NCI-H1105 (cell line): ENCODE measurements around the gene PDZRN3.
"Not testable (repeated sequence)": the region's sequence is repeated elsewhere in the genome, so short reads cannot be mapped to it uniquely, and the experiment has no call there.

Experiments
- DNase-seq: peaks from one replicate; lab custom pipeline; 2025; lab: John Stamatoyannopoulos, UW

PDZRN3 gene

DNA sequence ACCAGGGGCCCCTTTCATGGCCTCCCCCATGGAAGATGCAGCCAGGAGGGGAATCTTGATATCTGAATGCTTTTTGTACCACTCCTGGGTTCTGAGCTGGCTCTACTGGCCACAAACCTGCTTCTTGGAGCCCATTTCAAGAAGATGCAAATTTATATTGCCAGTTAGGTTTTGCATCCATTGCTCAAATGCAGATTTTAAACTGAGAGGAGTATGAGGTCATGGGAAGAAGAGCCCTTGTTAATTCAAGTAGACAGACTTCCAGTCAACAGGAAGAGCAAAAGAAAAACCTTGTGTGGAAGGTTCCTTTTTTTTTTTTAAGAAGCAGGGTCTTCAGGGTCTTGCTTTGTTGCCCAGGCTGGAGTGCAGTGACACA lies 133.5 kb downstream of the PDZRN3 start:
- DNase-seq: no peak

GRCh38 chr3:73490453-73491286 lies 134.1 kb downstream of the PDZRN3 start:
- DNase-seq: no peak

- DNase-seq: no peak
These were observed 138.8 kb downstream of the PDZRN3 start for GRCh38 chr3:73485877-73486330.

GRCh38 chr3:73484656-73485248 lies 140.0 kb downstream of the PDZRN3 start:
- no peak for DNase-seq

DNA sequence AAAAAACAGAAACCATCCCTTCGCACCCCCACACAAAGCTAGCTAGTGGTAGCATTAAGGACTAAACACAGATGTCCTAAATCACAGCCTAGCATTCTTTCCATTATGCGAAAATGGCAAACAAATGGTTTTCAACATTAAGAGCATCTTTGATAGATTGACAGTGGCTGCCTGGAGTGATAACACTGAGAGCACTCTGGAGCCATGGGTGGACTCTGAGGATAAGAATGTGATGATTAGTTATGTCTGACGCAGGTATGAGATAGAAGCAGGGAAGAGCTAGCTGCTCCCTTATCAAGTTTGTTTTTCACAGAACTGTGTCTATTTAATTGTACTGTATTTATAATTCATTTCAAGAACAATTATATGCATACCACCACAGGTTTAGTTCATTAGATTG lies 142.9 kb downstream of the PDZRN3 start:
- DNase-seq: no peak

DNA sequence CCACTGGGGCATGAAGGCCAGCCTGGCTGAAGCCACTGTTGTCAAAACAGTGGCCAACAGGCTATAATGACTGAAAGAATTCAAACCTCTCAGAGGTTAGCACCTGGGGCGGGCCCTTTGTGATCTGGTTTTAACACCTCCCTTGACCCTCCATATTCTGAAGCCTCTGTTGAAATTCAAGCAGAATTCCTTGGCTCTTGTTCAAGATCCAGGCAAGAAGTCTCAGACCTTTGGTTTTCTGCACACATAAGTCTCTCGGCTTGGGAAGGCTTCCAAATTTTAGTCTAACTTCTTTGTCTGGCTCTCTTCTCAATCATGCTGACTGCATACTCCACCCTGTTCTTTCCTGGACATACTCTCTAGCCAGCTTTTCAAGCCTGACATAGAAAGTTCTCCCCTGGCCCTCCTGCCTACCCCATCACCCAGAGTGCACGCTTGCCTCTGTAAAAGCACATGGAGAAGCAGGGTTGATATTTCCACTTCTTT lies 144.5 kb downstream of the PDZRN3 start:
- no peak for DNase-seq

DNA sequence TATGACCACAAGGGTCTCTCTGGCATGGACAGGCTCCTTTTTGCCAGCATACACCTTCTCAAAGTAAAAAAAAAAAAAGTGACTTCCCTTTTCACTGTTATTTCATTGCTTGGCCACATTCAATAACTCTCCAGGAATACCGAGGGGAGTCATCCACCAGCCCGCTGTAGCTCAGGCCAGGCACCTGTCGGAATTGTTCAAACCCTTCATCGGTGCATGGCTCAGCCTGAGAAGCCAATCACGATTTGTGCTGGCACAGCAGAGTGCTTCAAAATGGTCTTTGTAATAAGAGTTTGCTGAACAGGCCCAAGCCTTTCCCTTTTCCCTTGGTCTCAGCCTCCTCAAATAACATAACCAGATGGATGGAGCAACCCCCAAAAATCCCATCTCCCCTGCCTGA lies 145.4 kb downstream of the PDZRN3 start:
- no peak for DNase-seq

DNA sequence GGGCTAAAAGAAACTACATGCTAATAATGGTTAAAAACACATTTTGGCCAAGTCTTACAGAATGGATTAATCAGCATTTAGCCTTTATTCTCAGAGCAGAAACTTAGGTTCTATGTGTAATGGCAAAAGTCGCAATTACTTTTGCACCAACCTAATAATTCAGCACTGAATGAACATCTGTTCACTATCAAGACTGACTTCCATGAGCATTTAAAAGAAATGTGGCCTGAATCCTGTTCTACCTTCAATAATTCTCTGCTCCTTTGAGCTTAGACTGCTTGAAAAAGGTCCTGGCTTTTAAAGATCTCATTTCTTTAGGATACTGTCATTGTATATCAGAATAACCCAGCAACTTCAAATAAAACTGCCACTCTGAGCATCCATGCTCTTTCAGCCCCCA lies 145.9 kb downstream of the PDZRN3 start:
- DNase-seq: no peak

- no peak for DNase-seq
These were observed 149.0 kb downstream of the PDZRN3 start for GRCh38 chr3:73475717-73476116.

- no peak for DNase-seq
These were observed 149.6 kb downstream of the PDZRN3 start for GRCh38 chr3:73475175-73475574.

- no peak for DNase-seq
These were observed 150.1 kb downstream of the PDZRN3 start for GRCh38 chr3:73474619-73475018.

DNA sequence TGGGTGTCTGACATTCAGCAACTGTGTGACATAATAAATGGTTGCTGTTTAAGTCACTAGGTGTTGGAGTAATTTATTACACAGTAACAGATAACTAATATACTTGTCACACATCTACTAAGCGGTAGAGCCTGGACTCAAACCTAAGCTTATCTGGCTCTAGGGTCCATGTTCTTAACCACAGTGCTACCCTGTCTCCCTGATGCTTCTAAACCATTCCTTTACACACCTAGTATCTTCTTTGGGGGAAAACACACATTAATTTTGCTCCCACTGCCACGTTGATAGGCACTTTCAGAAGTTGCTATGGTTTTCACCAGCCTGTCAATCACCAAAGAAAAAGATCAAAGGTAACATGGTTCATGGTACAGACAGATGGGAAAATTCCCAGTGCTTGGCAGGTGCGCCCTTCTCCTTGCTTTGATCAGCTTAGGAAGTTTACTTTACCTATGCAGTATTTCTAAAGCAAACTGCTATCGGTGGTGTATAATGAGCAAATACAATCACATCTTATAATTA lies 150.8 kb downstream of the PDZRN3 start:
- DNase-seq: no peak

DNA sequence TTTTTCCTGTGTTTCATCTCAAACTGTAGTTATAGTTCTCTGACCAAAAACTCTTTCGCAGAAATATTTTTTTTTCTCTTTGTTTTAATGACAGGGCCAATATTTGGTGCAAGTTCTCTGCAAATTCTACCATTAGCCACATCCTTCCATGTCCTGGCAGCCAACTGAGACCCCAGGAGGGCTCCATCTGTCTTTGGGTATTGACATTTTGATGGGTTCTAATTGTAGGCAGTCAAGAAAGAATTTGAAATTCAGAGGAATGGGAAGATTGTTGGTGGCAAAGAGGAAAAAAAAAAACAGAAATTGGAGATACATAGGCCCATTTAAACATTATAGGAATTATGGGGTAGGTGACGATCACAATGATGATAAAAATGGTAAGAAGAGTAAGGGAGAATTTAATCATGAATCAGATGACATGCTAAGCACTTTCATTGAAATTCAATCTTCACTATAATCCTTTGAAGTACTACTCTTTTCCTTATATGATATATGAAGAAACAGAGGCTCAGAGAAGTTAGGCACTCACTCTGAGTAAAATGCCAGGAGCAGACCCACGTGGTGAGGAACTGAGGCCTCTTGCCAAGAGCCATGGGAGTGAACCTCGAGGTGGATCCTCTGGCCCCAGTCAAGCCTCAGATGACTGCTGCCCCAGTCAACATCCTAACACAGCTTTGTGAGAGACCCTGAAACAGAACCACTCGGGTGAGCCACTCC lies 151.4 kb downstream of the PDZRN3 start:
- no peak for DNase-seq

- DNase-seq: no peak
These were observed 152.6 kb downstream of the PDZRN3 start for GRCh38 chr3:73471986-73472787.

- DNase-seq: no peak
These were observed 153.9 kb downstream of the PDZRN3 start for GRCh38 chr3:73470860-73471259.

DNA sequence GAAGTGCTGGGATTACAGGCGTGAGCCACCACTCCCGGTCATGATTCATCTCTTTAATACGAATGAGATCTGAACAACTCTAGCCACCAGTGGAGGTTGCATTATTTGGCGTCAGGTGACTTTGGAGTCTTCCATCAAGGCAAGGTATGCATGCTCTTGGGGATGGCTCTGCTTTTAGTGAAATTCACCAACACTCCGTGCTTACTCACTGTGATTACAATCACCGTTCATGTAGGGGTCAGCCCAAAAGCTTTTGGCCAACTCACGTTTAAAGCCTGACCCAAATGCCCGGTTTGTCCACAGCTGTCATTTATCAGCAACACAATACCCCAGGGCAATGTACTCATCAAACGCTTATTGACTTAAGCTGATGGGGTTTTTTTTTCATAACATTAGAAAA lies 155.4 kb downstream of the PDZRN3 start:
- no peak for DNase-seq

DNA sequence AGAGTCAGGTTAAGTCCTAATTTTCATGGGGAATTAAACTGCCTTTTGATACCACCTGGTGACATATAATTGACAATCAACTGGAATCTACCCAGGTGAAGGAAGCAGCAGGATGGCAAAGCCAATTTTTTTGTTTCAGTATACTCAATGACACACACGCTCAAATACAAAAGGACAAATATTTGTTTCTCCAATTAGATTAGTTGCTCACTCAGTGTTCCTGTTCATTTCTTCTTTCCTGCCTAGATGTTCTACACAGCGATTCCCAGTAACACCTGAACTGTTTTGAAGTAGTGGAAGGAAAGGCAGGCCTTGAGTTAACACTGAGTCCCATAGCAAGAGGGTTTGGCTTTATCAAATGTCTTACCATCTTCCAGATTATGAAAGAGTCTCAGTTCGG lies 157.5 kb downstream of the PDZRN3 start:
- no peak for DNase-seq

DNA sequence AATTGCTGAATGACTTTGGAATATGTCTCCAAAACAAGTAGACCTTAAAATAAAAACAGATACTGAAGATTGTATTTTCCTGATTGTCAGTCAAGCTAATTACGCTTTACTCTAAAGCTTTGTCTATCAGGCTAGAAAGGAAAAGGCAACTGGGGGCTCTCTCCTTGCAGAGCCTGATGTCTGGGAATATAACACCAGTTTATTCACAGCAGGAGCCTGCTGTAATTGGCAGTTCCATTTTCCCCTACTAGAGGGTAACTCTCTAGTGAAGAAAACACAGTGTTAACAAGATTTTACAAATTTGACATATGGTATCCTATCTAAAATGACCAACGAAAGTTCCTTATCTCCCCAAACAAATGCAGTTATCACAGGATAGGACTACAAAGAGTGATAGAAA lies 158.8 kb downstream of the PDZRN3 start:
- DNase-seq: no peak

DNA sequence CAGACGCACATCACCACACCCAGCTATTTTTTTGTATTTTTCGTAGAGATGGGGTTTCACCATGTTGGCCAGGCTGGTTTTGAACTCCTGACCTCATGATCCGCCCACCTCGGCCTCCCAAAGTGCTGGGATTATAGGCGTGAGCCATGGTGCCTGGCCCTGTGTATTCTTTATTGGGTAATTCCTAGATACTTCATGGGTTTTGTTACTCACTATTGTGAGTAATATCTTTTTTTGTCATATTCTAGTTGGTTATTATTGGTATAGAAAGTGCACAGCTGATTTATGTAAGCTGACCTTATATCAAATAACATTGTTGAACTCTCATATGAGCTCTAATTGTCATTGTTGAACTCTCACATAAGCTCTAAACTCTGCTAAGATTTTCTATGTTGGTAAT lies 160.6 kb downstream of the PDZRN3 start:
- DNase-seq: not testable (repeated sequence)

GRCh38 chr3:73461547-73461946 lies 163.2 kb downstream of the PDZRN3 start:
- no peak for DNase-seq

DNA sequence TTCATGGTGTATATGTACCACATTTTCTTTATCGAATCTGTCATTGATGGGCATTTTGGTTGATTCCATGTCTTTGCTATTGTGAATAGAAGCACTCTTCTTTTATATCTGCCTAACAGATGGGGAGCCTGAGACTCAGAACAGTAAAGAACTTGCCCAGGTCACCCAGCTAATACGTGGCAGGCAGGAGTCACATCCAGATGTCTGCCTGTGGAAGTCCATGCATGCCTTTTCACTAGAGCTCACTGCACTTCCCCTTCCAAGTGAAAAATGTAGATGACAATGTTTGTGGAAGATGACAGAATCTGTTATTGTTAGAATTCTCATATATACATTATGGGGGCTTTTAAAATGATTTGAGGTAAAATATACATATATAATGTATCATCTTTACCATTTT lies 165.0 kb downstream of the PDZRN3 start:
- no peak for DNase-seq

DNA sequence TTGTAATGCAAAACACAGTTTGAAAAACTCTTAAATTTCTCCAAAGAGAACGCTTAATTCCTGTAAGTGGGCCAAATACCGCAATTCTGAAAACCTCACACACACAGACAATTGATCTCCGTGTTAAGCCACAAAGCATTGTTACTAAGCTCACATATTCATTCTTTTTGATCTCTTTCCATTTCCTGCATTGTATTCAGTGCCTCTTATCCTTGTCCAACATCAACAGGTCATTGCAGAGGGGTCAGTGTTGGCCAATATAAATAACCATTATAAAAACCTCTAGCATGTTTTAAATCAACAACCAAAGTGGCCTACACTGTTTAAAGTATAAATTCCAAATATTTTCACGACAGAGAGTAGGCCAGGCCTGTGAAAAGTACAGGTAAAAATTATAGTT lies 171.1 kb downstream of the PDZRN3 start:
- no peak for DNase-seq
